HG03520 (cell line): ENCODE data around the gene UBXN10.

Experiments
- ATAC-seq: cut with Tn5 transposase; IDR thresholded peaks from one replicate; pipeline ENCODE4 v1.9.1; 2021; ENCODE audit warnings: mild to moderate bottlenecking, moderate library complexity; ENCODE audit not compliant: unreplicated experiment

UBXN10 gene

GRCh38 chr1:20151906-20152598 lies 33.8 kb upstream of the UBXN10 start:
- ATAC-seq: no peak

- no peak for ATAC-seq
Measured at GRCh38 chr1:20152599-20152930, 33.3 kb upstream of the UBXN10 start.

DNA sequence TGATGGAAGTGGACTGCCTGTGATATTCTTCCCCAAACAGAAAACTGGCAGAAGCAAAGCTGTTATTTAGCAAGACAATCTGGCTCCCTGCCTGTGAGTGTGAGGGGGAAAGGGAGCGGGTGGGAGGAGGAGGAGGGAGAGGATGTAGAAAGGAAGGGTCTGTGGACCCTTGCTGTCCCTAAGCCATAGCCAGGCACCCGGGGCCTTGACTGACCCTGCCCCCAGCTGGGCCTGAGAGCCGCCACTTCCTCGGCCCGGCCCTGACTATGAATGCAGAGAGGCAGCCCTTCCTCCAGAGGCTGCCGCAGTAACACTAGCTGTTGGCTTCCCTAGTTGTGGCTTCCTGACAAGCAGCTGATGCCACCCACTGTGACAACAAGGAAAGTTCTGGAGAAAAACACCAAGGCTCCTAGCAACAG lies 32.9 kb upstream of the UBXN10 start:
- no peak for ATAC-seq

- ATAC-seq: no peak
Measured at GRCh38 chr1:20154301-20154831, 31.5 kb upstream of the UBXN10 start.

DNA sequence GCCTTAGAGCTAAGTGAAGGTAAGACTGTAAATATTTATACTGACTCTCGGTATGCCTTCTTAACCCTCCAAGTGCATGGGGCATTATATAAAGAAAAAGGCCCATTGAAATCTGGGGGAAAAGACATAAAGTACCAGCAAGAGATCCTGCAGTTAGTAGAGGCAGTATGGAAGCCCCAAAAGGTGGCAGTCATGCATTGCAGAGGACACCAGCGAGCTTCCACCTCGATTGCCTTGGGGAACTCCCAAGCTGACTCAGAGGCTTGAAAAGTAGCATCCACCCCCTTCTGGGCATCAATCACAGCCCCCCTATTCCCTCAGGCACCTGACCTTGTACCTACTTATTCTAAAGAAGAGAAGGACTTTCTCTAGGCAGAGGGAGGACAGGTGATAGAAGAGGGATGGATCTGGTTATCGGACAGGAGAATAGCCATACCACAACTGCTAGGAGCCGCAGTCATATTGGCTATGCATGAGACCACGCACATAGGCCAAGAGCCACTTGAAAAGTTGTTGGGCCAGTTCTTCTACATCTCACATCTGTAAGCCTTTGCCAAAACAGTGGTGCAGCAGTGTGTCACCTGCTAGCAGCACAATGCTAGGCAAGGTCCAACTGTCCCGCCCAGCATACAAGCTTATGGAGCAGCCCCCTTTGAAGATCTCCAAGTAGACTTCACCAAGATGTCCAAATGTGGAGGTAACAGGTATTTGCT lies 27.4 kb upstream of the UBXN10 start:
- ATAC-seq: no peak

- ATAC-seq: no peak
Measured at GRCh38 chr1:20160034-20160433, 25.9 kb upstream of the UBXN10 start.

DNA sequence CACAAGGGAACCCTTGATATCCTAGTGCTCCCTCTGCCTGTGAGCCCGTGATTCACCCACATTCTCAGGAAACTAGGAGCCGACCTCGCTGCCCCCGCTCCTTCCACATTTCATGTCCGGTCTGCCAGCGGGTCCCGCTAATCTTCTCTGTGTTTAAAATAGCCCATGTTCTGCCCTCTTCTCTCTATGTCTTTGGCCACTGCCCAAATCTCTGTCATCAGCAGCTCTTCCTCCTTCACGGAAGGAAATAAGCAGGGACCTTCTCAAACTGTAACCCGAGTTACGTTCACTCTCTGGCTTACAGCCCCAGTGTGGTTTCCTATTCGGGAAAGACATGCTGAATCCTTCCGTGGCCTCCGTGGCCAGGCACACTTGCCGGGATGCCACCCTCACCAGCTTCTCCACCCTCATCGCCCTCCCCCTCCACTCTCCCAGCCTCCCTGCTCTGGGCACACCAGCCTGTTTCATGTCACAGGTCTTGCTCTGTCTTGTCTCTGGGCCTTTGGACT lies 21.1 kb upstream of the UBXN10 start:
- ATAC-seq: no peak

DNA sequence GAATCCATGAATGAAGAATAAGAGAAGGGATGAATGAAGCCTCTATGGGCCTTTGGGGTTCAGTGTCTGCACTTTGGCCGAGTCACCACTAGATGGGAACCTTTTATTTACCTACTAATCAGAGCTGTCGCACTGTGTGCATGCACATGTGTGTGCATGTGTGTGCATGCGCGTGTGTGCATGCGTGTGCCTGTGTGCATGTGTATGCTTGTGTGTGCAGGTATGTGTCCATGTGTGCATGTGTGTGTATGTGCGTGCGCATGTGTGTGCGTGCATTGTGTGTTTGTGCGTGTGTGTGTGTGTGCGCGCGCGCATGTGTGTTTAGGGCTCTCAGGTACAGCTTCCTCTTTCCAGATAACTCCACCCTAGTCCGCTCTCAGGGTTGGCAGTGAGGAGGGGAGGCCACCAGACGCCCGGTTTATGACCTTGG lies 20.4 kb upstream of the UBXN10 start:
- ATAC-seq: no peak

DNA sequence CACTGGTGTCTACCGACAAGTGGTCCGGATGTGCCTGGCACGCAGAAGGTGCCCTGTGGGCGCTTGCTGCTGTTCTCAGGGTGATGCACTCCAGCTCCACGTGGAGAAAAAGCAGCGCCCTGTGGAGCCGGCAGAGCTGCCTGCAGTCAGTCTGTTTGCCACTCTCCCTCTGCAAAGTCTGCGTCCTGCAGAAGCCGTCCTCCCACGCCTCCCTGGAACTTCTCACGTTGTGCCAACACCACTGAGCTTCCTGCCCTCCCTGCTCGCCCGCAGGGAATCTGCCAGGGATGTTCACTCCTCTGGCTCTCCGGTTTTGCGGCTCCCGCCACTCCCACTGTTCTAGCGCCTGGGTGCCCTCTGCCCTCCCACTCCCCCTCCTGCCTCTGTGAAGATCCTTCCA lies 19.8 kb upstream of the UBXN10 start:
- ATAC-seq: no peak

DNA sequence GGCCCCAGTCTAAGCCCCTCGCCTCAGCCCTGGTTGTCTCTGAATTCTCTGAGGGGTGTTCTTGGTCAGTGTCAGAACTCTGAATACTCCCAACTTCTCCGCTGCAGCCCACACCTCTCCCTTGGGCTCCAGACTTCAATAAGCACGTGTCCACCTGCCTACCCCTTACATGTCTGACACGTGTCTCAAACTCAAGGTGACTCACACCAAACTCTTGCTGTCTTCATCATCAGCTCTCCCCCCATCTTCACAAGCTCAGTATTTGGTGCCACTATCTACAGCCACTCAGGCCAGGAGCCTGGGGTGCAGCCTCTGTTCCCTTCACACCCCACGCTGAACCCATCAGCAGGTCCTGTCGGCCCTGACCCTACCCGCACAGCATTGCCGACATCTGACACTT lies 18.8 kb upstream of the UBXN10 start:
- ATAC-seq: no peak

DNA sequence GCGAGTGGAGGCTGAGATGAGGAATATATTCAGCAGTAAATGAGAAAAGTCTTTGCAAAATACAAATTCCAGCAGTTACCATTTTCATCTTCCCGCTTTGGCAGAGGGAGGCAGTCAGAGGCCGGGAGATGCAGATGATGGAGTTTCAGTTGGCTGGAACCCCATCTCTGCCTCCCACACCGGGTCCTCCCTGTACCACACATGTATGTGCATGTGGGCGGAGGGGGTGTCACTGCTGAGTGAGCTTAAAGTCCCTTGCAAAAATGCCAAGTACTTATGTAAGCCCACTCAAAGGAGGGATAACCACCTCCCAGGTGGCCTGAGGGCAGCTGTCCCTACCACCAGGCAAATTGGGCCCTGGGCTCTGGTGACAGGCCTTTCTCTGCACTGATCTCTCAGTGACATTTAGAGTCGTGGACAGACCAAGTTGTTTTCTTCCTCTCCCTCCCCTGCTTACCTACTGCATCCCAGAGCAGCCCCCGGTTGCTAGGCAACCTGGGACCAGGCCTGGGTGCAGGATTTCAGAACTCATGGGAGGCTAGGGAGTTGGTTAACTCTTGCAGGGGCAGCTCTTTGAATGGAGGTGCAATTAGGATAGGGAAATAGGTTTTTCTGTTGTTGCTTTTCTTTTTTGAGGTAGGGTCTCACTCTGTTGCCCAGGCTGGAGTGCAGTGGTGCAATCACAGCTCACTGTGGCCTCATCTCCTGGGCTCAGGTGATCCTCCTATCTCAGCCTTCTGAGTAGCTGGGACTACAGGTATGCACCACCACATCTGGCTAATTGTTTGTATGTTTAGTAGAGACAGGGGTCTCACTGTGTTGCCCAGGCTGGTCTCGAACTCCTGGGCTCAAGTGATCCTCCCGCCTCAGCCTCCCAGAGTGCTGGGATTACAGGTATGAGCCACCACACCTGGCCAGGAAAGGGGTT lies 17.1 kb upstream of the UBXN10 start:
- ATAC-seq: no peak

- no peak for ATAC-seq
Measured at GRCh38 chr1:20169932-20170331, 16.0 kb upstream of the UBXN10 start.

DNA sequence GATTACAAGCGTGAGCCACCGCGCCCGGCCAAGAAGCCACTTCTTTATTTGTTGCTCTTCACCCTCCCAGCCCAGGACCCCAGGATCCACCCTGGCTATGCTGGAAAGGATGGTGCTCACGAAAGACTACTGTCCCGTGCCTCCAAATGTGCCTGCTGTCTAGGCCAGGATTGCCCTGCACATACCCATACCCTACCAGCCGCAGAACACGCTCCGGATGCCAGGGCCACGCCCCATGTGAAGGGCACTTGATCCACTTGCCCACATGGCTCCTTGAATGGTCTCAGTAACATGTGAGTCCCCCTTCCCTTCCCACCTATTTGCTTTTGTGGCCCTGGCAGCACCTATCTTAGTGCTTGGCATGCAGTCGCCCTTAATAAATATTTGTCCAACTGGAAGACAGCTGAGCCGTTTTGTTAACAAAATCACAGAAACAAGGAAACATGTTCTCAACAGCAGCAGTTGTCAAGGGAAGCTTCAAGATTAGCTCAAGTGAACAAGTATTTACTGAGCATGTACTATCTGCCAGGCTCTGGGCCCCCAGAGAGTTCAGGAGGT lies 13.8 kb upstream of the UBXN10 start:
- ATAC-seq: no peak

GRCh38 chr1:20174937-20175666 lies 10.8 kb upstream of the UBXN10 start:
- no peak for ATAC-seq

GRCh38 chr1:20178634-20179370 lies 7.1 kb upstream of the UBXN10 start:
- ATAC-seq: no peak

DNA sequence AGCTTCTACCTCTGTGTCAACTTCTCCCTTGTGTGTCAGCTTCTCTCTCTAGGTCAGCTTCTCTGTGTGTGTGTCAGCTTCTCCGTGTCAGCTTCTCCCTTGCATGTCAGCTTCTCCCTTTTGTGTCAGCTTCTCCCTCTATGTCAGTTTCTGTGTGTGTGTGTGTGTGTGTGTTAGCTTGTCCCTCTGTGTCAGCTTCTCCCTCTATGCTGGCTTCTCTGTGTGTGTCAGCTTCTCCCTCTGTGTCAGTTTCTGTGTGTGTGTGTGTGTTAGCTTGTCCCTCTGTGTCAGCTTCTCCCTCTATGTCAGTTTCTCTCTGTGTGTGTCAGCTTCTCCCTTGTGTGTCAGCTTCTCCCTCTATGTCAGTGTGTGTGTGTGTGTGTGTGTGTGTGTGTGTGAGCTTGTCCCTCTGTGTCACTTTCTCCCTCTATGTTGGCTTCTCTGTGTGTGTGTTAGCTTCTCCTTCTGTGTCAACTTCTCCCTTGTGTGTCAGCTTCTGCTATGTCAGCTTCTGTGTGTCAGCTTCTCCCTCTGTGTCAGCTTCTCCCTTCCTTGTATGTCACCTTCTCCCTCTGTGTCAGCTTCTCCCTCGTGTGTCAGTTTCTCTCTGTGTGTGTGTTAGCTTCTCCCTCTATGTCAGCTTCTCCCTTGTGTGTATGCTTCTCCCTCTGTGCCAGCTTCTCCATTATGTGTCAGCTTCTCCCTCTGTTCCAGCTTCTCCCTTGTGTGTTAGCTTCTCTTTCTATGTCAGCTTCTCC lies 6.3 kb upstream of the UBXN10 start:
- ATAC-seq: no peak

DNA sequence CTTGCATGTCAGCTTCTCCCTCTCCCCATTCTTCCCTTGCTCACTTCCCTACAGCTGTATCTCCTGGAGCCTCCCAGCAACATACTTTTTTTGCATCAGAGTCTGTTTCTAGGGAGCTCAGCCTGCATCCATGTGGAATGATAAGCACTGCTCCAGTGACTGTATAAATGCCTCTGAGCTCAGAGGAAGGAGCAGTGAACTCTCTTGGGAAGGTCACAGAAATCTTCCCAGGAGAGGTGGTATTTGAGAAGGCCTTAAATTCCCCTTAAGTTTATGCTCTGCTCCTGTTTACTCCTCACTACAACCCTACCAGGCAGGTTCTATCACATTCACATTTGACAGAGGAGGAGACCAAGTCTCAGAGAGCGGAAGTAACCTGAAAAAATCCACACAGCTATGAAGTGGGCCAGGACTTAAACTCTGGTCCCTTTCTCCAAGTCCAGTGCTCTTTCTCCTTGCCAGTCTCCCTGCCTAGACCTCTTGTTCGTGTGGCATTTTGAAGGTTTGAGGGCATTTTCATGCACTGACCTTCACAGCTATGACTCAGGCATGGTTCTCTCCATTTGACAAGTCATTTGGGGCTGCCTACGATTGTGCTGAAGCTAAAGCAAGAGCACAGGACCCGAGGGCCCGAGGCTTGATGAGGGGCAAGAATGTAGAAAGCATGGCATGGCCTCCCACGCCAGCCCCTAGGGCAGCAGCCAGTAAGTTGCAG lies 5.6 kb upstream of the UBXN10 start:
- ATAC-seq: no peak

GRCh38 chr1:20180844-20181207 lies 5.1 kb upstream of the UBXN10 start:
- ATAC-seq: no peak
